H1 (cell line): ENCODE results near the gene CACNA1B. TPM values are rescaled to one million over a fixed set of nuclear protein-coding genes. Genes with fewer than 3 reads are reported as not detected.

Source experiments
- BACH1 ChIP-seq: IDR thresholded peaks from 2 replicates; pipeline ENCODE4 v1.6.1; 2012; ENCODE audit warnings: low read length, improper control_type of control experiment
- BCL11A ChIP-seq, 2 experiments: IDR thresholded peaks; one replicate each; pipeline ENCODE4 v1.6.1; 2011; ENCODE audit warnings: low read depth in 2 of 2, low read length in 2 of 2, mild to moderate bottlenecking in 2 of 2
- CHD7 ChIP-seq: fragments of 300-600 bp; sonication (generic); IDR thresholded peaks from 2 replicates; pipeline ENCODE4 v1.7.1; 2012; ENCODE audit warnings: low read length, moderate library complexity, mild to moderate bottlenecking, inconsistent platforms; ENCODE audit not compliant: insufficient replicate concordance
- EP300 ChIP-seq, 2 experiments: IDR thresholded peaks; 1 replicate in 1 of 2; 2 replicates in 1 of 2; pipeline ENCODE4 v1.6.1; 2011 to 2012; ENCODE audit warnings: low read depth in 2 of 2, low read length in 2 of 2, mild to moderate bottlenecking in 2 of 2, borderline replicate concordance in 1 of 2, inconsistent platforms in 1 of 2, moderate library complexity in 1 of 2
- RBBP5 ChIP-seq: IDR thresholded peaks from 2 replicates; pipeline ENCODE4 v1.7.1; 2012; ENCODE audit warnings: low read depth, mild to moderate bottlenecking, inconsistent platforms, low read length, moderate library complexity, borderline replicate concordance
- SP2 ChIP-seq: IDR thresholded peaks from 2 replicates; pipeline ENCODE4 v1.6.1; 2012; ENCODE audit warnings: mild to moderate bottlenecking, low read length, inconsistent platforms
- TBP ChIP-seq: IDR thresholded peaks from 2 replicates; pipeline ENCODE4 v1.6.1; 2011; ENCODE audit warnings: low read depth, low read length, improper control_type of control experiment
- polyA plus RNA-seq, 7 experiments: library from polyadenylated mRNA; depleted of rRNA in 3 of 7; stranded (reverse) in 5 of 7; unstranded in 2 of 7; fragments of >200 nt in 5 of 7; fragments of 200-250 nt in 2 of 7; gene quantifications; 1 replicate in 5 of 7; 2 replicates in 1 of 7; 4 replicates in 1 of 7; pipeline versions ENCODE4 v1.2.1 to v1.2.3, GENCODE V29; 2011 to 2013; ENCODE audit warnings: missing spikeins in 2 of 7, mixed read lengths in 2 of 7
- total RNA-seq: library from RNA; stranded (reverse); fragmentation: NEBNext Ultra II Directional; extraction: Animal tissue kit (Norgen Biotek cat#: 25700); gene quantifications from 2 replicates; pipeline ENCODE4 v1.2.1, GENCODE V29; 2021

Gene CACNA1B
- total and polyA plus RNA-seq, 2 of the 8 experiments (the other 6 are each of a cell fraction or from before 2014, with no cell fraction given): 1.5 to 5.7 TPM

DNA sequence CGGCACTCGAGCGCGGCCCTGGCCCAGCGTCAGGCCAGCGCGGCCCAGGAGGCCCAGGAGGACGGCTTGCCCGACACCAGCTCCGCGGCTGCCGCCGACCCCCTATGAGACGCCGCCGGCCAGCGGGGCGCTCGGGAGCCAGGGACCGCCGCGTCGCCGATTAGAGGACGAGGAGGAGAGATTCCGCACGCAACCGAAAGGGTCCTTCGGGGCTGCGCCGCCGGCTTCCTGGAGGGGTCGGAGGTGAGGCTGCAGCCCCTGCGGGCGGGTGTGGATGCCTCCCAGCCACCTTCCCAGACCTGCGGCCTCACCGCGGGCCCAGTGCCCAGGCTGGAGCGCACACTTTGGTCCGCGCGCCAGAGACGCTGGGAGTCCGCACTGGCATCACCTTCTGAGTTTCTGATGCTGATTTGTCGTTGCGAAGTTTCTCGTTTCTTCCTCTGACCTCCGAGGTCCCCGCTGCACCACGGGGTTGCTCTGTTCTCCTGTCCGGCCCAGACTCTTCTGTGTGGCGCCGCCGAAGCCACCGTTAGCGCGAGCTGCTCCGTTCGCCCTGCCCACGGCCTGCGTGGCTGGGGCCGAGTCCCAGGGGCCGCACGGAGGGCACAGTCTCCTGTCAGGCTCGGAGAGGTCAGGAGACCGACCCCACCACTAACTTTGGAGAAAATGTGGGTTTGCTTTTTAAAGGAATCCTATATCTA is 42.6 kb upstream of the CACNA1B start (continued):
- TF ChIP-seq TBP (no peak), BACH1 (no peak), BCL11A (IDR thresholded peaks at IDR 0.05; ENCODE audit: low read depth in 2 of 2, low read length in 2 of 2) (no peak), EP300 (IDR thresholded peaks at IDR 0.05; ENCODE audit: borderline replicate concordance in 1 of 2, low read depth in 2 of 2, low read length in 2 of 2) (no peak), CHD7 (no peak), RBBP5 (no peak), SP2 (no peak)
